Esophagus squamous epithelium (tissue), 5 donors: ENCODE data around the gene DHRSX. TPM values are rescaled to one million over a fixed set of nuclear protein-coding genes. Genes with fewer than 3 reads are reported as not detected.

Experiments
- DNase-seq: peaks from one replicate; lab custom pipeline; 2025; lab: John Stamatoyannopoulos, UW
- H3K27ac ChIP-seq, 4 donors: fragments of 200-600 bp; sonication (generic); one replicate each; pipeline ENCODE4 v1.5.1; 2016 to 2019; ENCODE audit warnings: mild to moderate bottlenecking in 1 of 4
- H3K27me3 ChIP-seq, 4 donors: fragments of 200-600 bp; sonication (generic); 1 replicate in 3 of 4; 2 replicates in 1 of 4; pipeline versions ENCODE4 v1.5.1 to v1.6.0; 2017 to 2021; ENCODE audit warnings: antibody characterized with exemption in 1 of 4
- H3K36me3 ChIP-seq, 3 donors: fragments of 200-600 bp; sonication (generic); one replicate each; pipeline ENCODE4 v1.5.1; 2016 to 2019
- H3K4me1 ChIP-seq, 3 donors: fragments of 200-600 bp; sonication (generic); one replicate each; pipeline ENCODE4 v1.5.1; 2017 to 2019
- H3K4me3 ChIP-seq, 4 donors: fragments of 200-600 bp; sonication (generic); 1 replicate in 3 of 4; 2 replicates in 1 of 4; pipeline ENCODE4 v1.5.1; 2016 to 2019; ENCODE audit warnings: mild to moderate bottlenecking in 2 of 4, moderate library complexity in 1 of 4
- H3K9me3 ChIP-seq, 3 donors: fragments of 200-600 bp; sonication (generic); one replicate each; pipeline ENCODE4 v1.5.1; 2016 to 2019
- CTCF ChIP-seq, 6 experiments: fragments of 450-650 bp in 4 of 6; fragments of 200-600 bp in 2 of 6; sonication (generic) in 2 of 6; IDR thresholded peaks; one replicate each; pipeline ENCODE4 v1.5.1; 2016 to 2019; ENCODE audit warnings: antibody characterized with exemption in 6 of 6, mild to moderate bottlenecking in 4 of 6, moderate library complexity in 4 of 6
- POLR2A ChIP-seq, 4 donors: fragments of 450-650 bp; IDR thresholded peaks; one replicate each; pipeline ENCODE4 v1.6.1; 2017; ENCODE audit warnings: antibody characterized with exemption in 4 of 4, mild to moderate bottlenecking in 4 of 4, moderate library complexity in 3 of 4
- WGBS, 2 donors: methylation state at CpG; one replicate each; pipeline ENCODE4 v1.1.5; 2018; 5-methylcytosine and 5-hydroxymethylcytosine counted together
- intact Hi-C: fragments of 100-400 bp; cut with DNase I; formaldehyde crosslinking; loops from one replicate; pipeline ENCODE4 v1.15.0; 2022
- total RNA-seq, 4 donors: library from RNA; depleted of rRNA; stranded (reverse); fragments of >200 nt; gene quantifications; one replicate each; pipeline ENCODE4 v1.1.0, GENCODE V29; 2016
- donor health status: DM: yes; HTN: yes; CAD: no.

The DHRSX gene
- total RNA-seq, 4 donors from 2014 or later: 4.1 to 12.2 (median 8.0) TPM

DNA sequence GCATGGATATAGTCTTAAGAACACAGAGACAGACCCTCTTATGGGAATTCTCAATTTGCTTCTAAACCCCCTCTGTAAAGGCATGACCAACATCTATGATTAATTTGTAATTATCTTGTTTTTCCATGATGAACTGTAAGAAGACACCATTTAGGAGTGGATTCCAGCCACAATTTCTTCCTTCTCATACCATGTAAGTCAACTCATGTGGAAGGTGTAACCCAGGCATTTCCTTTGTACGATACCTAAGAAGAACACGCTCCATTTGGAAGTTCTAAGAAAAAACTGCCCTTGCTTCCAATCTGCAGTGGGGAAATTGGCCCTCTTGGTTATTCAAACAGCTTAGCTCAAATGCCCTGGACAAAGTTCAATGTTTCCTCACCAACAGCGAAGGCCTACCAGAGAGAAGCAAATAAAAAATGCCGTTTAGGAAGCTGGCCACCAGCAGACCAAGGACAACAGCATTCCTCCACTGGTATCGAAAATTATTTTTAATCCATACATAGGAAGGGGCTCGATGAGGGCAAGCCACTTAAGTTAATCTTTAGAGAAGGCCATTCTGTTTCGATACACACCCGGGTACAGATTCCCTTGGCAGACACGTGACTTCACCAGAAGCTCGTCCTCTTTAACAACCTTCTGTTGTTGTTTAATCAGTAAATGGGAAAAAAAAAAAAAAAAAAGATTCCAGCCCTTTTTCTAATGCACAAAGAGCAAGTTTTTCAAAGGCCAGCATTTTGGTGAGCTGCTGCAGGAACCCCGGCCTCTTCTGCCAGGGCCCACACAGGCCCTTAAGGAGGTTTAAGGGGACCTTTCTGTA lies 2.6 kb downstream of the DHRSX start:
- TF ChIP-seq POLR2A (IDR thresholded peaks at IDR 0.05): no peak
- H3K36me3 ChIP-seq: peaks cover 0 to 15% (median 0%) of the 10 kb centered on the region in 3 donors
- peak overlapping the region; percentile 1 to 90 (median 41) for H3K4me3 ChIP-seq
- peaks cover 9 to 43% (median 20%) of the 10 kb centered on the region in 3 donors for H3K4me1 ChIP-seq
- H3K9me3 ChIP-seq: no peaks in the 10 kb centered on the region
- no peaks in the 10 kb centered on the region for H3K27me3 ChIP-seq
- 33 to 39% methylated on average over 10 to 11 of the region's 11 CpGs for WGBS, 2 donors
- peak overlapping the region; percentile 60 to 95 (median 88) for H3K27ac ChIP-seq
- intact Hi-C loops: no loop called here
- DNase-seq: no peak

DNA sequence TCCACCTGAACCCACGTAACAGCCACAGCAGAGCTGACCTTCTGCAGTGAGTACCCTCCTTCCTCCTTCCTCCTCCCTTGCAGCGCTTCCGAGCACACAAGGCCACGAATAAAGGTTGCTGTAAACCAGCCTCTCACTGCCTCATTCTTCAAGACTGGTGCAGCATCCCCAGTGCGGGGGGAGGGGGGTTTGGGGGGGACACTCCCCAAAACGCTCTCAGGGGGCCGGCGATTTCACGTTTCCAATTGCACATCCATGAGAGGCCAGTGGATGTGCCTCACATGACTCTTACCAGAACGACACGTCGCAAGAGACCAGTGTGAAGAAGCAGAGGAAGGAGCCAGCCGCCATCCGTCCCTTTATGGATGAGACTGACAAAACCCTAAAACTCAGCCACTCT lies 5.2 kb downstream of the DHRSX start:
- intact Hi-C loops: no loop called here
- Histone ChIP-seq H3K36me3 (peaks cover 0 to 38% (median 0%) of the 10 kb centered on the region in 3 donors), H3K4me1 (peaks cover 9 to 46% (median 20%) of the 10 kb centered on the region in 3 donors), H3K27me3 (no peaks in the 10 kb centered on the region), H3K27ac (no peak overlapping the region), H3K9me3 (no peaks in the 10 kb centered on the region), H3K4me3 (no peak overlapping the region)
- 83 to 89% methylated on average over 10 to 14 of the region's 14 CpGs for WGBS, 2 donors
- TF ChIP-seq CTCF (IDR thresholded peaks at IDR 0.05) (no peak), POLR2A (IDR thresholded peaks at IDR 0.05) (no peak)
- no peak for DNase-seq

DNA sequence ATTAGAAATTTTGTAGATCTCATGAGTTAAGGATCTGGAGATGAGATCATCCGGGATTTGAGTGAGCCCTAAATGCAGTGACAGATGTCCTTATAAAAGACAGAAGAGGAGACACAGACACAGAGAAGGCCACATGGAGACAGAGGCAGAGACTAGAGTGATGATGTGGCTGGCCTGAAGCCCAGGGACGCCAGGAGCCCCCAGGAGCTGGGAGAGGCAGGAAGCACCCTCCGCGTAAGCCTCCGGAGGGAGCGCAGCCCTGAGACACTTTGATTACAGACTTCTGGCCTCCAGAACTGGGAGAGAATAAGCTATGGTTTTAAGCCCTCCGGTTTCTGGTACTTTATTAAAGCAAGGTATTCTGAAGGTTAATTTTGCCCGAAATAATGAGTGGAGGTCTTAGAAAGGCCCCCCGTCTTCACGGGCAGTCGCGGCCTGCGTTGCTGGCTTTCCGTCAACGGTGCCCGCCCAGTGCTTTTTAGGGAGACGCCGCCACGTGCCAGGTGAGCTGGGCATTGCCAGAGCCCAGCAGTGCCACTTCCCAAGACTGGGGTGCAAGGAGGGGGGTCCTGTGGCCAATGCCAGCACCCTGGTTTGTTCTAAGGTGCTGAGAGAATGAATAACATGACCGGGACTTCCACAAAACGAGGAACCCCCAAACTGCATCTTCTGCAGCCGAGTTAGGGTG lies 8.1 kb downstream of the DHRSX start:
- no peaks in the 10 kb centered on the region for H3K27me3 ChIP-seq
- no peak overlapping the region for H3K4me3 ChIP-seq
- WGBS, 2 donors: 88 to 89% methylated on average over 21 to 22 of the region's 22 CpGs
- no peak overlapping the region for H3K27ac ChIP-seq
- intact Hi-C loops: no loop called here
- peaks cover 0 to 21% (median 4%) of the 10 kb centered on the region in 3 donors for H3K4me1 ChIP-seq
- no peak for DNase-seq
- no peaks in the 10 kb centered on the region for H3K9me3 ChIP-seq
- TF ChIP-seq CTCF (IDR thresholded peaks at IDR 0.05) (no peak), POLR2A (IDR thresholded peaks at IDR 0.05) (no peak)
- peaks cover 17 to 67% (median 22%) of the 10 kb centered on the region in 3 donors for H3K36me3 ChIP-seq

- peaks cover 17 to 73% (median 22%) of the 10 kb centered on the region in 3 donors for H3K36me3 ChIP-seq
- no peaks in the 10 kb centered on the region for H3K27me3 ChIP-seq
- no peaks in the 10 kb centered on the region for H3K9me3 ChIP-seq
- TF ChIP-seq POLR2A (IDR thresholded peaks at IDR 0.05) (no peak), CTCF (IDR thresholded peaks at IDR 0.05) (no peak)
- peaks cover 0 to 28% (median 0%) of the 10 kb centered on the region in 3 donors for H3K4me1 ChIP-seq
- no peak overlapping the region for H3K4me3 ChIP-seq
- WGBS, 2 donors: 97 to 98% methylated on average over 10 of the region's 22 CpGs
- intact Hi-C loops: no loop called here
- H3K27ac ChIP-seq: no peak overlapping the region
- no peak for DNase-seq
These were observed 10.1 kb downstream of the DHRSX start for GRCh38 chrX:2490634-2491033.

GRCh38 chrX:2489446-2490445 lies 11.0 kb downstream of the DHRSX start:
- Histone ChIP-seq H3K9me3 (no peaks in the 10 kb centered on the region), H3K4me3 (no peak overlapping the region), H3K4me1 (peaks cover 0 to 37% (median 0%) of the 10 kb centered on the region in 3 donors), H3K27ac (no peak overlapping the region), H3K27me3 (no peaks in the 10 kb centered on the region), H3K36me3 (peaks cover 17 to 67% (median 22%) of the 10 kb centered on the region in 3 donors)
- TF ChIP-seq CTCF (IDR thresholded peaks at IDR 0.05): no peak
- TF ChIP-seq POLR2A (IDR thresholded peaks at IDR 0.05): no peak
- intact Hi-C loops: no loop called here
- no peak for DNase-seq
- WGBS, 2 donors: 94 to 95% methylated on average over 16 to 29 of the region's 65 CpGs
